Measurements from ENCODE around the gene CDHR2.

DNA sequence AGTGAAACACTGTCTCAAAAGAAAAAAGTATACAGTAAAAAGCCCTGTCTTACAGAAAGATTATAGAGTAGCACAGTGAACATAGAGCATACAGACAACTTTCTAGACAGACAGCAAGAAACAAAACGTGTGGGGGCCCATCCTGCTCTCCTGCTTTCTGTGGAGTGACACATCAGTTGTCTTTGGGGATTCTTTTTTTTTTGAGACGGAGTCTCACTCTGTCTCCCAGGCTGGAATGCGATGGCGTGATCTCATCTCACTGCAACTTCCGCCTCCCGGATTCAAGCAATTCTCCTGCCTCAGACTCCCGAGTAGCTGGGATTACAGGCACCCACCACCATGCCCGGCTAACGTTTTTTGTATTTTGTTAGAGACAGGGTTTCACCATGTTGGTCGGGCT, 14.9 kb downstream of the CDHR2 start:
- TF ChIP-seq TEAD4 (CRISPR knock-in tag; IDR thresholded peaks at IDR 0.05) = no peak
- TF ChIP-seq CTCF (IDR thresholded peaks at IDR 0.05) = no peak
- TF ChIP-seq ERG (CRISPR knock-in tag; IDR thresholded peaks at IDR 0.05) = no peak
- no peak for TF ChIP-seq NFATC4 (CRISPR knock-in tag; IDR thresholded peaks at IDR 0.05)
- no peak for TF ChIP-seq SP1 (CRISPR knock-in tag; conservative IDR thresholded peaks at IDR 0.05)
- TF ChIP-seq, protein P1, sequence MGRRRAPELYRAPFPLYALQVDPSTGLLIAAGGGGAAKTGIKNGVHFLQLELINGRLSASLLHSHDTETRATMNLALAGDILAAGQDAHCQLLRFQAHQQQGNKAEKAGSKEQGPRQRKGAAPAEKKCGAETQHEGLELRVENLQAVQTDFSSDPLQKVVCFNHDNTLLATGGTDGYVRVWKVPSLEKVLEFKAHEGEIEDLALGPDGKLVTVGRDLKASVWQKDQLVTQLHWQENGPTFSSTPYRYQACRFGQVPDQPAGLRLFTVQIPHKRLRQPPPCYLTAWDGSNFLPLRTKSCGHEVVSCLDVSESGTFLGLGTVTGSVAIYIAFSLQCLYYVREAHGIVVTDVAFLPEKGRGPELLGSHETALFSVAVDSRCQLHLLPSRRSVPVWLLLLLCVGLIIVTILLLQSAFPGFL (CRISPR knock-in tag; IDR thresholded peaks at IDR 0.05; ENCODE audit: borderline replicate concordance) = no peak
- TF ChIP-seq IRF2 (CRISPR knock-in tag; IDR thresholded peaks at IDR 0.05; ENCODE audit: borderline replicate concordance, low read depth) = no peak
- TF ChIP-seq HMGA2 (CRISPR knock-in tag; IDR thresholded peaks at IDR 0.05) = no peak
